GM13976 (cell line): ENCODE results near the gene DAPK3.

Experiments
- DNase-seq: peaks from one replicate; pipeline ENCODE4 v3.0.0; 2012; ENCODE audit warnings: low spot score
- in situ Hi-C: fragments of 300-500 bp; cut with MboI; formaldehyde crosslinking; loops from one replicate; pipeline ENCODE4 v1.12.0; 2022; ENCODE audit warnings: low sequenced_read_pairs, mixed read lengths, inconsistent platforms; ENCODE audit not compliant: unreplicated experiment
- TF ChIP-seq, protein P1 (sequence below): IDR thresholded peaks from 2 replicates; pipeline ENCODE4 v1.5.1; 2012; ENCODE audit warnings: borderline replicate concordance, mild to moderate bottlenecking; ENCODE audit not compliant: insufficient read depth; ENCODE audit errors: extremely low read depth, missing control alignments, control extremely low read depth

DAPK3 gene

DNA sequence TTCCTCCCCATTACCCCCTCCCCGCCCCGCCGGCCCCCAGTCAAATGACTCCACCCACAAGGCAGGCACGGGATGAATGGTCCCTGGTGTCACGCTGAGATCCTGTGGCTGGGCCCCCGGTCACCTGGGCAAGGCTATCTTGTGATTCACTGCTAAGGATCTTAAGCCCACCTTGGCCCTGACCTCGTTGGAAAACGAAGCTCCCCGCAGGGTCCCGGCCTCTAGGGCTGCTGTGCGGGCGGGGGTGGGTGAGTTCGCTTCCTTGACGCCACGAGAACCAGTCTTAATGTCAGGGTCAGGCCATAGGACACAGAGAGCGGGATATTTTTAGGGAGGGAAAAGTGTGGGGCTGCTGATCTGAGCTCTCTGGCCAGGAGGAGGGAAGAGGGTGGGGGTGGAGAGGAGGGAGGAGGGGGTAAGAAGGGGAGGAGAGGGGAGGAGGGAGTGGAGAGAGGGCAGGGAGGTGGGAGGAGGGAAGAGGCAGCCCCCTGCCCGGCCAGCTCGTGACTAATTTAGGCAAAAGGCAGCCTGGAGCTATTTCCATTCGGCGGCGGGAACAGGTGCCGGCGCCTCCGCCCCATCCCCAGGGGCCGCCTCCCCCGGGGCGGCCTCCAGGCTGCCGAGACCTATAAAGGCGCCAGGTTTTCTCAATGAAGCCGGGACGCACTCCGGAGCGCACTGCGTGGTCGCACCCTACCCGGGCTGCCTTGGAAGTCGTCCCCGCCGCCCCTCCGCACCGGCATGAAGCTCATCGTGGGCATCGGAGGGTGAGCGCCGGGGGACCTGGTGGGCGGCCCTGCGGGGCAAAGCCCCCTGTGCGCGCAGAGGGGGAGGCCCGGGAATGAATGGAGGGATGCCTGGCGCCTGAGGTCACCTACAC is 37.7 kb downstream of the DAPK3 start, which contains the start of gene NMRK2:
TSS of gene NMRK2 (plus strand) at position 139 of the 880 bp plus-strand sequence. CDS start at position 742, 603 bp downstream.
- no peak for DNase-seq
- TF ChIP-seq, protein P1, sequence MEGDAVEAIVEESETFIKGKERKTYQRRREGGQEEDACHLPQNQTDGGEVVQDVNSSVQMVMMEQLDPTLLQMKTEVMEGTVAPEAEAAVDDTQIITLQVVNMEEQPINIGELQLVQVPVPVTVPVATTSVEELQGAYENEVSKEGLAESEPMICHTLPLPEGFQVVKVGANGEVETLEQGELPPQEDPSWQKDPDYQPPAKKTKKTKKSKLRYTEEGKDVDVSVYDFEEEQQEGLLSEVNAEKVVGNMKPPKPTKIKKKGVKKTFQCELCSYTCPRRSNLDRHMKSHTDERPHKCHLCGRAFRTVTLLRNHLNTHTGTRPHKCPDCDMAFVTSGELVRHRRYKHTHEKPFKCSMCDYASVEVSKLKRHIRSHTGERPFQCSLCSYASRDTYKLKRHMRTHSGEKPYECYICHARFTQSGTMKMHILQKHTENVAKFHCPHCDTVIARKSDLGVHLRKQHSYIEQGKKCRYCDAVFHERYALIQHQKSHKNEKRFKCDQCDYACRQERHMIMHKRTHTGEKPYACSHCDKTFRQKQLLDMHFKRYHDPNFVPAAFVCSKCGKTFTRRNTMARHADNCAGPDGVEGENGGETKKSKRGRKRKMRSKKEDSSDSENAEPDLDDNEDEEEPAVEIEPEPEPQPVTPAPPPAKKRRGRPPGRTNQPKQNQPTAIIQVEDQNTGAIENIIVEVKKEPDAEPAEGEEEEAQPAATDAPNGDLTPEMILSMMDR: no peak
- in situ Hi-C loops: no loop called here

DNA sequence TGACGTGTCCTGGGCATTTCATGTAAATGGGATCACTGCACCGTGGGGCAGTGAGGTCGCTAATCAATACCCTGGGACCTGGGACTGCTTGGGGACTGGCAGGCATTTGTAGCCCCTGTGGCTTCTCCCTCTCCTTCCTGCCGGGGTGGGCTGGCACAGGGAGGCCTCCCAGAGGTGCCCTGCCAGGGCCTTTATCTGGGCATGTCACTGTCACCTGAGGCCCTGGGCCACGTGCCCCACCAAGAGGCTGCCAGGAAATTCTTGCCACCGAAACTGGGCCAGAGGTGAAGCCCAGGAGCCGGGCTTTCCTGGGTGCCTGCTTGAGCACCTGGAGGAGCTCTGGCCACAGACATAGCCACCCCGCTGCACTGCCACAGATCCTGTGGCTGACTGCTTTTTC is 39.9 kb downstream of the DAPK3 start:
- no peak for DNase-seq
- in situ Hi-C loops: no loop called here
- TF ChIP-seq, protein P1: no peak

DNA sequence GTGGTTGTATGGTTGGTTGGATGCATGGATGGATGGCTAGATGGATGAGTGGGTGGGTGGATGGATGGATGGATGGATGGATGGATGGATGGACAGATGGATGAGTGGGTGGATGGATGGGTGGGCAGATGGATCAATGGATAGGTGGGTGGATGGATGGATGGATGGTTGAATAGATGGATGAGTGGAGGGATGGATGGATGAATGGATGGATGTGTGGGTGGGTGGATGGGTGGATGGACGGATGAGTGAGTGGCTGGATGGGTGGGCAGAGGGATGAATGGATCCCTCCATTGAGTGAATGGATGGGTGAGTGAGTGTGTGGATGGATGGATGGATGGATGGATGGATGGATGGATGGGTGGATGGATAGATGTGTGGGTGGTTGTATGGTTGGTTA is 47.0 kb downstream of the DAPK3 start:
- DNase-seq: no peak
- TF ChIP-seq, protein P1: no peak
- in situ Hi-C loops: no loop called here

DNA sequence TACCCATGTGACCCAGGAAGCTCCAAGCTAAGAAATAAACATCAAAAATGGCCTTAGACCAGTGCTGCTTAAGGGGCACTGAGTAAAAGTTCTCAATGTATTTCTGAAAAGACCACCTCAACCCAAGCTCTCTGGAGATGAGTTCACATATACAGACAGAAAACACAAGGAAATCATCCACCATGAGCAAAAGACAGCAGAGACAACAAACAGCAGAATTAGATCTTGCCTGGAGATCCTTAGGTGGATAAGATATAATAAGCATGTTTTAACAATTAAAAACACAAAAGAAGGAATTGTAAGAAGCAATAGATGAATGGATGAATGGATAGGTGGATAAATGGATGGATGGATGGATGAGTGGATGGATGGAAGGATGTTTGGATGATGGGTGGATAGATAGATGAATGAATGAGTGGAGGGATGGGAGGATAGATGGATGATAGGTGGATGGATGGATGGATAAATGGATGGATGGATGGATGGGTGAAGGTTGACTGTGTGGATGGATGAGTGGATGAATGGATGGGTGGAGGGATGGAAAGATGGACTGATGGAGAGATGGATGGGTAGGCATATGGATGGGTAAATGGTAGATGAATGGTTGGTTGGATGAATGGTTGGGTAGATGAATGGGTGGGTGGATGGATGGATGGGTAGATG is 47.7 kb downstream of the DAPK3 start:
- in situ Hi-C loops: no loop called here
- TF ChIP-seq, protein P1: no peak
- DNase-seq: no peak

DNA sequence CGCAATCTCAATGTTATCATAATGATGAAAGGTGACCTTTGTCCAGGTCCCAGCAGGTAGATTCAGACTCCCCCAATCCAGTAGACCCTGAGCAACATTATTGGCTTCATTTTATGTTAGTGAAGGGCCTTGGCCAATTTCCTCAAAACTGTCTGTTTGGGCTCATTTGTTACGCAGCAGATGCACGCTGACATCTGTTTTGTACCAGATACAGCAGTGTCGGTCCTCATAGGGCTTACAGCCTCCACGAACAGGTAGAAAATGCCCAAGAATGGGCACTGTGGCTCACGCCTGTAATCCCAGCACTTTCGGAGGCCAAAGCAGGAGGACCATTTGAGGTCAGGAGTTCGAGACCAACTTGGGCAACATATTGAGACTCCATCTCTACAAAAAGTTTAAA is 51.1 kb downstream of the DAPK3 start:
- in situ Hi-C loops: no loop called here
- TF ChIP-seq, protein P1: no peak
- no peak for DNase-seq

DNA sequence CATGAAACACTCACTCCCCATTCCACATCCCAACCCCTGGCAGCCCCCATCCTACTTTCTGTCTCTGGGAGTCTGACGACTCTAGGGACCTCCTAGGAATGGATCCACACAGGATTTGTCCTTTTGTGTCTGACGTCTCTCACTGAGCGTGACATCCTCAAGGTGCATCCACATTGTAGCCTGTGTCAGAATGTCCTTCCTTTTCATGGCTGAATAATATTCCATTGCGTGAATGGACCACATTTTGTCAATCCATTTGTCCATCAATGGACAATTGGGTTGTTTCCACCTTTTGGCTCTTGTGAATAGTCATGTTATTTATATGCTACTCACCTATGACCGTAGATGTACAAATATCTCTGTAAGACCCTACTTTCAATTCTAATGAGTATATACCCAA is 54.9 kb downstream of the DAPK3 start:
- TF ChIP-seq, protein P1: no peak
- DNase-seq: no peak
- in situ Hi-C loops: no loop called here
